WERI-Rb-1 (cell line): ENCODE results near the gene FKBP5.

Source experiments
- DNase-seq: peaks from one replicate; pipeline ENCODE4 v3.0.0-alpha.2; 2020
- H3K27ac ChIP-seq: fragments of 250-450 bp; sonication (Bioruptor Pico); 2 replicates; pipeline ENCODE4 v1.5.1; 2020; ENCODE audit warnings: mild to moderate bottlenecking, moderate library complexity
- H3K27me3 ChIP-seq: fragments of 250-450 bp; sonication (Bioruptor Pico); 2 replicates; pipeline ENCODE4 v1.5.1; 2021; ENCODE audit warnings: mild to moderate bottlenecking, low read depth, moderate library complexity; ENCODE audit not compliant: insufficient read depth, severe bottlenecking
- H3K36me3 ChIP-seq: fragments of 250-450 bp; sonication (Bioruptor Pico); 2 replicates; pipeline ENCODE4 v1.5.1; 2020; ENCODE audit warnings: mild to moderate bottlenecking, moderate library complexity
- H3K4me3 ChIP-seq: 2 replicates; pipeline ENCODE4 v1.5.1; 2011; ENCODE audit warnings: low read depth, mild to moderate bottlenecking, control low read depth, low read length
- H3K9me3 ChIP-seq: fragments of 250-450 bp; sonication (Bioruptor Pico); 2 replicates; pipeline ENCODE4 v1.5.1; 2021; ENCODE audit warnings: mild to moderate bottlenecking, moderate library complexity; ENCODE audit not compliant: severe bottlenecking
- TF ChIP-seq, protein P1 (sequence below): IDR thresholded peaks from 2 replicates; pipeline ENCODE4 v1.5.1; 2011; ENCODE audit warnings: low read depth, mild to moderate bottlenecking, control low read depth, inconsistent platforms, low read length

The FKBP5 gene

GRCh38 chr6:35624341-35625070 is 64.2 kb downstream of the FKBP5 start:
- Histone ChIP-seq H3K27me3 (no peaks in the 10 kb centered on the region), H3K27ac (no peak overlapping the region), H3K4me3 (no peak overlapping the region), H3K9me3 (no peaks in the 10 kb centered on the region), H3K36me3 (peaks cover 45% of the 10 kb centered on the region)
- no peak for DNase-seq
- TF ChIP-seq, protein P1, sequence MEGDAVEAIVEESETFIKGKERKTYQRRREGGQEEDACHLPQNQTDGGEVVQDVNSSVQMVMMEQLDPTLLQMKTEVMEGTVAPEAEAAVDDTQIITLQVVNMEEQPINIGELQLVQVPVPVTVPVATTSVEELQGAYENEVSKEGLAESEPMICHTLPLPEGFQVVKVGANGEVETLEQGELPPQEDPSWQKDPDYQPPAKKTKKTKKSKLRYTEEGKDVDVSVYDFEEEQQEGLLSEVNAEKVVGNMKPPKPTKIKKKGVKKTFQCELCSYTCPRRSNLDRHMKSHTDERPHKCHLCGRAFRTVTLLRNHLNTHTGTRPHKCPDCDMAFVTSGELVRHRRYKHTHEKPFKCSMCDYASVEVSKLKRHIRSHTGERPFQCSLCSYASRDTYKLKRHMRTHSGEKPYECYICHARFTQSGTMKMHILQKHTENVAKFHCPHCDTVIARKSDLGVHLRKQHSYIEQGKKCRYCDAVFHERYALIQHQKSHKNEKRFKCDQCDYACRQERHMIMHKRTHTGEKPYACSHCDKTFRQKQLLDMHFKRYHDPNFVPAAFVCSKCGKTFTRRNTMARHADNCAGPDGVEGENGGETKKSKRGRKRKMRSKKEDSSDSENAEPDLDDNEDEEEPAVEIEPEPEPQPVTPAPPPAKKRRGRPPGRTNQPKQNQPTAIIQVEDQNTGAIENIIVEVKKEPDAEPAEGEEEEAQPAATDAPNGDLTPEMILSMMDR, result peak; percentile 33

DNA sequence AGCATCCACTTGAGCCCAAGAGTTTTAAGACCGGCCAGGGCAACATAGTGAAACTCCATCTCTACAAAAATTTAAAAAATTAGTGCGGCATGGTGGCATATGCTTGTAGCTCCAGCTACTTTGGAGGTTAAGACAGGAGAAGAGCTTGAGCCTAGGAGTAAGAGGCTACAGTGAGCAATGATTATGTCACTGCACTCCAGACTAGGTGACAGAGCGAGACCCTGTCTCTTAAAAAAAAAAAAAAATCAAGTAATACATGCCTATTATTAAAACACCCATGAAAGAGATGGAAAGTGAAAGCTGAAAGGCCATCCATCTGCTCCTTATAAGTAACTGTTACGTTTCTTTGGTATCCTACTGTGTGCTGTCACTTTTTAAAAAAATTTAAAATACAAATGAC is 66.4 kb downstream of the FKBP5 start:
- no peak for DNase-seq
- Histone ChIP-seq H3K4me3 (no peak overlapping the region), H3K27me3 (no peaks in the 10 kb centered on the region), H3K9me3 (no peaks in the 10 kb centered on the region), H3K36me3 (peaks cover 49% of the 10 kb centered on the region), H3K27ac (no peak overlapping the region)
- TF ChIP-seq, protein P1, result no peak

DNA sequence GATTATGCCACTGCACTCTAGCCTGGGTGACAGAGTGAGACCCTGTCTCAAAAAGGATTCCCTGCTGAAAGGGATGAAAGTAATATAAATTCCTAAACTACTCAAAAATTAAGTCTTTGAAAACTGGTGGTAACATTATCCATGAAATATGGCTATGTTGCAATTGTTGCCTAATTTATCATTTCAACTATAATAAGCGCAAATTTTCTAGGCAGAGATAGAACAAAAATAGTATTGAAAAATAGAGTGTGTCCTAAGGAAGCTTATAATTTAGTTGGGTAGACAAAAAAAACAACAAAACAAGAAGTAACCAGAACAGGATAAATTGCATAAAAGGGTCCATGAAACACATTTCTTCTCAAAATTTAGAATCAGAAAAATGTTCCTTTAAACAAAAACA is 68.0 kb downstream of the FKBP5 start:
- Histone ChIP-seq H3K36me3 (peaks cover 53% of the 10 kb centered on the region), H3K27me3 (no peaks in the 10 kb centered on the region), H3K27ac (no peak overlapping the region), H3K4me3 (no peak overlapping the region), H3K9me3 (no peaks in the 10 kb centered on the region)
- TF ChIP-seq, protein P1, result no peak
- no peak for DNase-seq

GRCh38 chr6:35613762-35614161 is 75.0 kb downstream of the FKBP5 start:
- Histone ChIP-seq H3K36me3 (peaks cover 79% of the 10 kb centered on the region), H3K9me3 (no peaks in the 10 kb centered on the region), H3K4me3 (no peak overlapping the region), H3K27me3 (no peaks in the 10 kb centered on the region), H3K27ac (no peak overlapping the region)
- TF ChIP-seq, protein P1, result no peak
- DNase-seq, result no peak

- no peak for DNase-seq
- Histone ChIP-seq H3K4me3 (no peak overlapping the region), H3K9me3 (no peaks in the 10 kb centered on the region), H3K27me3 (no peaks in the 10 kb centered on the region), H3K36me3 (peaks cover 72% of the 10 kb centered on the region), H3K27ac (no peak overlapping the region)
- TF ChIP-seq, protein P1, result no peak
These were observed 77.5 kb downstream of the FKBP5 start for GRCh38 chr6:35611240-35611639.

GRCh38 chr6:35610830-35611229 is 77.9 kb downstream of the FKBP5 start:
- DNase-seq, result no peak
- H3K36me3 ChIP-seq, result peaks cover 72% of the 10 kb centered on the region
- TF ChIP-seq, protein P1, result no peak
- H3K27me3 ChIP-seq, result no peaks in the 10 kb centered on the region
- no peaks in the 10 kb centered on the region for H3K9me3 ChIP-seq
- H3K4me3 ChIP-seq, result no peak overlapping the region
- no peak overlapping the region for H3K27ac ChIP-seq
